Measurements from ENCODE around the gene C11orf87. TPM values are rescaled to one million over a fixed set of nuclear protein-coding genes. Genes with fewer than 3 reads are reported as not detected.

Gene C11orf87
- total and polyA plus RNA-seq, 8 donors: 0.03 to 0.18 TPM; not detected in 6

DNA sequence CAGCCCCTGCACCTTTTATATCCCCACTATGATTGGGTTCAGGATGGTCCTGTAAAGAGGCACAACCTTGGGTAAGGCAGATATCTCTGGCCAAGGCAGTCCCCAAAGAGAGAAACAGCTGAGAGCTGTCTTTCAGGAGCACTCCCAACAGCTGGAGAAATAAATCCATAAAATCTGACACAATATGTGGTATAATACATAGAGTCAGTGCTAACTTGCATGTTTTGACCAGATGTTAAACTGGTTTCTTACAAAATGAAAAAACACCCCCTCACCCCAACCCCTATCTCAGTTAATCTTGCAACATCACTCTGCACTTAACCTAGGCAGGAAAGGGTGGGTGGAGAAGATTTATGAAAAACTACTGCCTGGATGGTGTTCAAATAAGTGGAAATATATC lies 44.0 kb upstream of the C11orf87 start:
- no peak for DNase-seq
- H3K4me3 ChIP-seq: no peak overlapping the region
- TF ChIP-seq, protein P1, sequence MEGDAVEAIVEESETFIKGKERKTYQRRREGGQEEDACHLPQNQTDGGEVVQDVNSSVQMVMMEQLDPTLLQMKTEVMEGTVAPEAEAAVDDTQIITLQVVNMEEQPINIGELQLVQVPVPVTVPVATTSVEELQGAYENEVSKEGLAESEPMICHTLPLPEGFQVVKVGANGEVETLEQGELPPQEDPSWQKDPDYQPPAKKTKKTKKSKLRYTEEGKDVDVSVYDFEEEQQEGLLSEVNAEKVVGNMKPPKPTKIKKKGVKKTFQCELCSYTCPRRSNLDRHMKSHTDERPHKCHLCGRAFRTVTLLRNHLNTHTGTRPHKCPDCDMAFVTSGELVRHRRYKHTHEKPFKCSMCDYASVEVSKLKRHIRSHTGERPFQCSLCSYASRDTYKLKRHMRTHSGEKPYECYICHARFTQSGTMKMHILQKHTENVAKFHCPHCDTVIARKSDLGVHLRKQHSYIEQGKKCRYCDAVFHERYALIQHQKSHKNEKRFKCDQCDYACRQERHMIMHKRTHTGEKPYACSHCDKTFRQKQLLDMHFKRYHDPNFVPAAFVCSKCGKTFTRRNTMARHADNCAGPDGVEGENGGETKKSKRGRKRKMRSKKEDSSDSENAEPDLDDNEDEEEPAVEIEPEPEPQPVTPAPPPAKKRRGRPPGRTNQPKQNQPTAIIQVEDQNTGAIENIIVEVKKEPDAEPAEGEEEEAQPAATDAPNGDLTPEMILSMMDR (IDR thresholded peaks at IDR 0.05): no peak
- no peak for TF ChIP-seq POLR2AphosphoS5 (IDR thresholded peaks at IDR 0.05)
- TF ChIP-seq EP300 (IDR thresholded peaks at IDR 0.05): no peak
- no peak for TF ChIP-seq POLR2A (IDR thresholded peaks at IDR 0.05)
- H3K36me3 ChIP-seq: no peaks in the 10 kb centered on the region
- intact Hi-C loops (cut with DNase I; ENCODE audit: low total_unique reads): no loop called here
- H3K27ac ChIP-seq: no peak overlapping the region
- H3K4me1 ChIP-seq: peaks cover 0 to 8% (median 0%) of the 10 kb centered on the region in 4 donors
- H3K27me3 ChIP-seq: no peaks in the 10 kb centered on the region
- no peaks in the 10 kb centered on the region for H3K9me3 ChIP-seq

DNA sequence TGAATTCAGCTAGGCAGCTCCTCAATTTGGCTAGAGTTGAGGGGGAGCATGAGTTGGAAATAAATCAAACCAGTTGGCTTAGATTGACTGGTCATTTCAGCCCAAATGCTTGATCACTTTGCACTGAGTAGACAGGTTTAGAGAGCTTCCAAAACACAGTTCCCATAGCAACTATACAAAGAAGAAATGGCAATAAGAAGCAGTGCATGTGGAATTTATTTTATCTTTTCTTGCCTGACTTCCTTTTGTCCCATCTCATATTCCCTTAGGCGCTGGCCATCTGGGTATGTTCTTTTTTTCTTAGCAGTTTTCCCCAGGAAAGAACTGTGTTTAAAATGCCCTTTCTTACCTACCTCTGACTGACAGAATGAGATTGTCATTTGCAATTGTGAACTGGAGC lies 38.7 kb upstream of the C11orf87 start:
- Histone ChIP-seq H3K4me1 (no peaks in the 10 kb centered on the region), H3K36me3 (no peaks in the 10 kb centered on the region), H3K27ac (no peak overlapping the region), H3K9me3 (no peaks in the 10 kb centered on the region), H3K4me3 (no peak overlapping the region), H3K27me3 (no peaks in the 10 kb centered on the region)
- WGBS, 5 donors: 47 to 84% (median 81%) methylated on average over 1 of the region's 1 CpG
- intact Hi-C loops (cut with DNase I; ENCODE audit: low total_unique reads): no loop called here
- TF ChIP-seq, protein P1 (IDR thresholded peaks at IDR 0.05): no peak
- TF ChIP-seq POLR2AphosphoS5 (IDR thresholded peaks at IDR 0.05) (no peak), EP300 (IDR thresholded peaks at IDR 0.05) (no peak), POLR2A (IDR thresholded peaks at IDR 0.05) (no peak)
- no peak for DNase-seq

DNA sequence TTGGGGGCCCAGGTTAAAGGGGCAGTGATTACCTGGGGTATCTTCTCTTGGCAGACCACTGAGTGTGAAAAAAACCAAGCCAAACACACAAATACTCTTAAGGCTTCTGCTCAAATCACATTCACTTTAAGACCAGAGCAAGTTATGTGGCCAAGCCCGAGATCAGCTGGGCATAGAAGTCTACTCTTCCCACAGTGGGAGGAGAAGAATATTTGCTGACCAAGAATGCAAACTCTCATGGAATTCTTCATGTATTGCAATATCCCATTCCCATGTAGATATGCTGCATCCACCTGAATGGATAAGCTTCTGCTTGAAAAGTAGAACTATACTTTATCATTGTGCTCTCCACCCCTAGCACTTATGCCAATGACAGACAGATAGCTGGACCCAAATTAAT lies 37.1 kb upstream of the C11orf87 start:
- Histone ChIP-seq H3K4me3 (no peak overlapping the region), H3K36me3 (no peaks in the 10 kb centered on the region), H3K27me3 (no peaks in the 10 kb centered on the region), H3K9me3 (no peaks in the 10 kb centered on the region), H3K27ac (no peak overlapping the region), H3K4me1 (no peaks in the 10 kb centered on the region)
- WGBS, 5 donors: 48 to 81% (median 64%) methylated on average over 1 of the region's 1 CpG
- intact Hi-C loops (cut with DNase I; ENCODE audit: low total_unique reads): no loop called here
- TF ChIP-seq POLR2A (IDR thresholded peaks at IDR 0.05) (no peak), EP300 (IDR thresholded peaks at IDR 0.05) (no peak), POLR2AphosphoS5 (IDR thresholded peaks at IDR 0.05) (no peak)
- TF ChIP-seq, protein P1 (IDR thresholded peaks at IDR 0.05): no peak
- no peak for DNase-seq

DNA sequence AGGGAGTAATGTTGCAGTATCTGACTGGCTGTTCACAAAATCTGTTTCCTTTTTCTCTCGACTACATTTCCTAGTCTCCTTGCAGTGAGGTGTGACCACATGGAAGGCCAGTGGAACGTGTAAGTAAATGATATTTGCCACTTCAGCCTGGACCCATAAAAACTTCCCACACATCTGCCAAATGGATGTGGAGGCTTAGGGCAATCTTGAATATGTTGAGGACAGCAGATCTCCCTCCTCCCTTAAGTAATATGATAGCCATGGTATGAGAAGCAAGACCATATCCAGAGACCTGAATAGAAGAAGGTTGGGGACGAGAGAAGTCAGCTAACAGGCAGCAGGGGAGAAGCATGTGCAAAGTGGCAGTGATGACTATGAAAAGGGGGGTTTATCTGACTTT lies 33.0 kb upstream of the C11orf87 start:
- TF ChIP-seq, protein P1 (IDR thresholded peaks at IDR 0.05): no peak
- TF ChIP-seq POLR2A (IDR thresholded peaks at IDR 0.05): no peak
- no peak for TF ChIP-seq EP300 (IDR thresholded peaks at IDR 0.05)
- no peak for TF ChIP-seq POLR2AphosphoS5 (IDR thresholded peaks at IDR 0.05)
- Histone ChIP-seq H3K36me3 (no peaks in the 10 kb centered on the region), H3K27me3 (no peaks in the 10 kb centered on the region), H3K27ac (no peak overlapping the region), H3K9me3 (no peaks in the 10 kb centered on the region), H3K4me1 (no peaks in the 10 kb centered on the region), H3K4me3 (no peak overlapping the region)
- no peak for DNase-seq
- 36 to 47% (median 42%) methylated on average over 3 of the region's 3 CpGs for WGBS, 5 donors
- intact Hi-C loops (cut with DNase I; ENCODE audit: low total_unique reads): no loop called here

All from stomach (tissue), 9 donors.